ENCODE results near the gene TLR7. TPM values are rescaled to one million over a fixed set of nuclear protein-coding genes. Genes with fewer than 3 reads are reported as not detected.

TLR7 gene
- total and polyA plus RNA-seq, 2 donors (not counting 3 experiments of a cell fraction or from before 2014, with no cell fraction given) = not detected

GRCh38 chrX:12868747-12869146 lies 1.9 kb downstream of the TLR7 start:
- ChIA-PET POLR2A (no interaction called here), CTCF (no interaction called here)
- Histone ChIP-seq H3K9me1 (replicated peaks; ENCODE audit: control insufficient read depth, extremely low read depth, insufficient read depth, low read length) (no peaks in the 10 kb centered on the region), H3K79me2 (ENCODE audit: control insufficient read depth, insufficient read depth, low read length) (no peaks in the 10 kb centered on the region), H4K20me1 (replicated peaks; ENCODE audit: control insufficient read depth, extremely low read depth, insufficient read depth, low read length) (no peaks in the 10 kb centered on the region), H3K4me1 (ENCODE audit: control insufficient read depth, extremely low read depth, insufficient read depth, low read length) (no peaks in the 10 kb centered on the region), H3K9me3 (replicated peaks; ENCODE audit: control insufficient read depth, insufficient read depth, low read length) (no peaks in the 10 kb centered on the region), H3K36me3 (ENCODE audit: control insufficient read depth in 2 of 2, extremely low read depth in 1 of 2, insufficient read depth in 2 of 2, low read length in 2 of 2) (no peaks in the 10 kb centered on the region), H3K9ac (replicated peaks; ENCODE audit: extremely low read depth, insufficient read depth, low read length) (no peak overlapping the region), H3K27me3 (ENCODE audit: control insufficient read depth in 2 of 2, insufficient read depth in 2 of 2, low read length in 2 of 2) (peaks cover 0 to 6% of the 10 kb centered on the region in 2 experiments), H3K4me2 (ENCODE audit: insufficient read depth, low read length) (no peak overlapping the region), H3K27ac (ENCODE audit: insufficient read depth, low read depth, low read length) (no peak overlapping the region), H2AFZ (ENCODE audit: low read depth, low read length) (no peak overlapping the region), H3K4me3 (replicated peaks in 1 of 3; ENCODE audit: insufficient read depth in 1 of 3, low read depth in 1 of 3, low read length in 3 of 3) (no peak overlapping the region)
- FAIRE-seq (no peak), DNase-seq (ENCODE audit: low read depth, low spot score) (no peak)
- no TSS peak for BruUV-seq (replicated peaks)
- intact Hi-C loops (cut with micrococcal nuclease) = no loop called here
- TF ChIP-seq MYC (IDR thresholded peaks at IDR 0.05; ENCODE audit: low read depth, low read length) = no peak
- TF ChIP-seq GATA2 (IDR thresholded peaks at IDR 0.05; ENCODE audit: insufficient read depth, insufficient read length, low read depth, low read length) = no peak
- TF ChIP-seq MAX (IDR thresholded peaks at IDR 0.05; ENCODE audit: insufficient read depth, insufficient read length) = no peak
- no peak for TF ChIP-seq POLR2A (IDR thresholded peaks at IDR 0.05; ENCODE audit: low read depth, low read length)
- no peak for TF ChIP-seq EZH2 (IDR thresholded peaks at IDR 0.05; ENCODE audit: borderline replicate concordance, low read depth, low read length, severe bottlenecking)
- no peak for TF ChIP-seq FOS (IDR thresholded peaks at IDR 0.05; ENCODE audit: borderline replicate concordance, insufficient read depth, low read length)
- no peak for TF ChIP-seq POLR2AphosphoS5 (IDR thresholded peaks at IDR 0.05; ENCODE audit: insufficient read depth, low read depth, low read length)
- dilution Hi-C loops (cut with MboI; ENCODE audit: extremely low pct_ligation_motif_present, low sequenced_read_pairs) = no loop called here

- FAIRE-seq (no peak), DNase-seq (ENCODE audit: low read depth, low spot score) (no peak)
- H3K9me1 ChIP-seq (replicated peaks; ENCODE audit: control insufficient read depth, extremely low read depth, insufficient read depth, low read length) = no peaks in the 10 kb centered on the region
- no peaks in the 10 kb centered on the region for H3K36me3 ChIP-seq (ENCODE audit: control insufficient read depth in 2 of 2, extremely low read depth in 1 of 2, insufficient read depth in 2 of 2, low read length in 2 of 2)
- no peak overlapping the region for H2AFZ ChIP-seq (ENCODE audit: low read depth, low read length)
- dilution Hi-C loops (cut with MboI; ENCODE audit: extremely low pct_ligation_motif_present, low sequenced_read_pairs) = no loop called here
- BruUV-seq (replicated peaks) = no TSS peak
- no peak overlapping the region for H3K4me2 ChIP-seq (ENCODE audit: insufficient read depth, low read length)
- H3K27me3 ChIP-seq (ENCODE audit: control insufficient read depth in 2 of 2, insufficient read depth in 2 of 2, low read length in 2 of 2) = peaks cover 2 to 6% of the 10 kb centered on the region in 2 experiments
- no peaks in the 10 kb centered on the region for H3K9me3 ChIP-seq (replicated peaks; ENCODE audit: control insufficient read depth, insufficient read depth, low read length)
- no peak overlapping the region for H3K9ac ChIP-seq (replicated peaks; ENCODE audit: extremely low read depth, insufficient read depth, low read length)
- no peak overlapping the region for H3K27ac ChIP-seq (ENCODE audit: insufficient read depth, low read depth, low read length)
- POLR2A ChIA-PET = no interaction called here
- no peak overlapping the region for H3K4me3 ChIP-seq (replicated peaks in 1 of 3; ENCODE audit: insufficient read depth in 1 of 3, low read depth in 1 of 3, low read length in 3 of 3)
- intact Hi-C loops (cut with micrococcal nuclease) = no loop called here
- TF ChIP-seq MAX (IDR thresholded peaks at IDR 0.05; ENCODE audit: insufficient read depth, insufficient read length) (no peak), POLR2A (IDR thresholded peaks at IDR 0.05; ENCODE audit: low read depth, low read length) (no peak), EZH2 (IDR thresholded peaks at IDR 0.05; ENCODE audit: borderline replicate concordance, low read depth, low read length, severe bottlenecking) (no peak), JUN (IDR thresholded peaks at IDR 0.05; ENCODE audit: borderline replicate concordance, insufficient read depth, insufficient read length, low read depth) (no peak), MYC (IDR thresholded peaks at IDR 0.05; ENCODE audit: low read depth, low read length) (no peak), GATA2 (IDR thresholded peaks at IDR 0.05; ENCODE audit: insufficient read depth, insufficient read length, low read depth, low read length) (no peak), POLR2AphosphoS5 (IDR thresholded peaks at IDR 0.05; ENCODE audit: insufficient read depth, low read depth, low read length) (no peak), CTCF (IDR thresholded peaks at IDR 0.05; ENCODE audit: extremely low read depth in 1 of 2, insufficient read depth in 1 of 2, low read depth in 1 of 2, low read length in 2 of 2) (no peak), FOS (IDR thresholded peaks at IDR 0.05; ENCODE audit: borderline replicate concordance, insufficient read depth, low read length) (no peak)
- CTCF ChIA-PET = no interaction called here
- H4K20me1 ChIP-seq (replicated peaks; ENCODE audit: control insufficient read depth, extremely low read depth, insufficient read depth, low read length) = no peaks in the 10 kb centered on the region
- H3K79me2 ChIP-seq (ENCODE audit: control insufficient read depth, insufficient read depth, low read length) = no peaks in the 10 kb centered on the region
- no peaks in the 10 kb centered on the region for H3K4me1 ChIP-seq (ENCODE audit: control insufficient read depth, extremely low read depth, insufficient read depth, low read length)
These were observed 4.4 kb downstream of the TLR7 start for GRCh38 chrX:12871257-12871656.

Measured in endothelial cell of umbilical vein (primary cell).